Keratinocyte (primary cell): ENCODE results near the gene FNDC3B.

ENCODE experiments used
- EZH2 ChIP-seq: IDR thresholded peaks from one replicate; pipeline ENCODE4 v1.6.1; 2012; ENCODE audit warnings: inconsistent platforms, mild to moderate bottlenecking, low read length, moderate library complexity
- TF ChIP-seq, protein P1 (sequence below), 3 experiments: IDR thresholded peaks in 1 of 3; conservative IDR thresholded peaks in 1 of 3; optimal IDR thresholded peaks in 1 of 3; 2 replicates in 2 of 3; 3 replicates in 1 of 3; pipeline versions ENCODE3 to v1.5.1; 2011; ENCODE audit warnings: low read length in 3 of 3, mild to moderate bottlenecking in 3 of 3, moderate library complexity in 2 of 3, control low read depth in 1 of 3, inconsistent platforms in 1 of 3; ENCODE audit not compliant: insufficient read depth in 2 of 3; ENCODE audit errors: extremely low read depth in 1 of 3

DNA sequence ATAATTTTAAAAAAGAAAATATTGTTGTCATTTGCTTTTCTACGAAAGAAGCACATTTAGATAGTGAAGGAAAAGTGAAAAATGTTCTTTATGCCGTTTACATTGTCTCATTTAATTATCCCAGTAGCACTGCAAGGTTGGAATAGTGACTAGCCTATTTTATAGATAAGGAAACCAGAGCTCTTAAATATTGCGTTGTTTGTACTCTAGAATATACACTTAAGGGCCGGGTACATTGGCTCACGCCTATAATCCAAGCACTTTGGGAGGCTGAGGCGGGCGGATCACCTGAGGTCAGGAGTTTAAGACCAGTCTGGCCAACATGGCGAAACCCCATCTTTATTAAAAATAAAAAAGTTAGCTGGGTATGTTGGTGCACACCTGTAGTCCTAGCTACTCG is 127.5 kb downstream of the FNDC3B start:
- TF ChIP-seq, protein P1, sequence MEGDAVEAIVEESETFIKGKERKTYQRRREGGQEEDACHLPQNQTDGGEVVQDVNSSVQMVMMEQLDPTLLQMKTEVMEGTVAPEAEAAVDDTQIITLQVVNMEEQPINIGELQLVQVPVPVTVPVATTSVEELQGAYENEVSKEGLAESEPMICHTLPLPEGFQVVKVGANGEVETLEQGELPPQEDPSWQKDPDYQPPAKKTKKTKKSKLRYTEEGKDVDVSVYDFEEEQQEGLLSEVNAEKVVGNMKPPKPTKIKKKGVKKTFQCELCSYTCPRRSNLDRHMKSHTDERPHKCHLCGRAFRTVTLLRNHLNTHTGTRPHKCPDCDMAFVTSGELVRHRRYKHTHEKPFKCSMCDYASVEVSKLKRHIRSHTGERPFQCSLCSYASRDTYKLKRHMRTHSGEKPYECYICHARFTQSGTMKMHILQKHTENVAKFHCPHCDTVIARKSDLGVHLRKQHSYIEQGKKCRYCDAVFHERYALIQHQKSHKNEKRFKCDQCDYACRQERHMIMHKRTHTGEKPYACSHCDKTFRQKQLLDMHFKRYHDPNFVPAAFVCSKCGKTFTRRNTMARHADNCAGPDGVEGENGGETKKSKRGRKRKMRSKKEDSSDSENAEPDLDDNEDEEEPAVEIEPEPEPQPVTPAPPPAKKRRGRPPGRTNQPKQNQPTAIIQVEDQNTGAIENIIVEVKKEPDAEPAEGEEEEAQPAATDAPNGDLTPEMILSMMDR (optimal IDR thresholded peaks at IDR 0.05 in 1 of 3, IDR thresholded peaks at IDR 0.05 in 1 of 3, conservative IDR thresholded peaks at IDR 0.05 in 1 of 3; ENCODE audit: extremely low read depth in 1 of 3, insufficient read depth in 2 of 3, low read length in 3 of 3) = no peak
- TF ChIP-seq EZH2 = no peak
